GM19467 (cell line): Measurements from ENCODE around the gene CDC42BPA.

ENCODE experiments used
- ATAC-seq: cut with Tn5 transposase; IDR thresholded peaks from one replicate; pipeline ENCODE4 v1.9.1; 2021; ENCODE audit warnings: mild to moderate bottlenecking, moderate library complexity; ENCODE audit not compliant: unreplicated experiment

Gene CDC42BPA

GRCh38 chr1:226951286-226952117 lies 366.8 kb downstream of the CDC42BPA start:
- ATAC-seq, result no peak

GRCh38 chr1:226950871-226951270 lies 367.4 kb downstream of the CDC42BPA start:
- no peak for ATAC-seq

- ATAC-seq, result no peak
These were observed 368.0 kb downstream of the CDC42BPA start for GRCh38 chr1:226950316-226950715.

GRCh38 chr1:226949401-226949800 lies 368.9 kb downstream of the CDC42BPA start:
- no peak for ATAC-seq

- no peak for ATAC-seq
These were observed 369.3 kb downstream of the CDC42BPA start for GRCh38 chr1:226948996-226949395.

- ATAC-seq, result no peak
These were observed 369.8 kb downstream of the CDC42BPA start for GRCh38 chr1:226948480-226948879.

DNA sequence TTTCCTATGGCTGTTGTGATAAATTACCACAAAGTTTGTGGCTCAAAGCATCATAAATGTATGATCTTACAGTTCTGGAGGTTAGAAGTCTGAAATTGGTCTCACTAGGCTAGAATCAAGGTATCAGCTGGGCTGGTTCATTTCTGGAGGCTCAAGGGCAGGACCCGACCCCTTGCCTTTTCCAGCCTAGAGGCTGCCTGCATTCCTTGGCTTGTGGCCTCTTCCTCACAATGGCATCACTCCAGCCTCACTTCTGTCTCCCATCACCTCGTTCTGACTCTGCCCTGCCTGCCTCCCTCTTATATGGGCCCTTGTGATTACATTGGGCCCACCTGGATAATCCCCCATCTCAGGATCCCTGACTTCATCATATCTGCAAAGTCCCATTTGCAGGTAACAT lies 370.2 kb downstream of the CDC42BPA start:
- ATAC-seq, result no peak

- ATAC-seq, result no peak
These were observed 371.5 kb downstream of the CDC42BPA start for GRCh38 chr1:226946841-226947240.

GRCh38 chr1:226946285-226946684 lies 372.0 kb downstream of the CDC42BPA start:
- ATAC-seq, result no peak

DNA sequence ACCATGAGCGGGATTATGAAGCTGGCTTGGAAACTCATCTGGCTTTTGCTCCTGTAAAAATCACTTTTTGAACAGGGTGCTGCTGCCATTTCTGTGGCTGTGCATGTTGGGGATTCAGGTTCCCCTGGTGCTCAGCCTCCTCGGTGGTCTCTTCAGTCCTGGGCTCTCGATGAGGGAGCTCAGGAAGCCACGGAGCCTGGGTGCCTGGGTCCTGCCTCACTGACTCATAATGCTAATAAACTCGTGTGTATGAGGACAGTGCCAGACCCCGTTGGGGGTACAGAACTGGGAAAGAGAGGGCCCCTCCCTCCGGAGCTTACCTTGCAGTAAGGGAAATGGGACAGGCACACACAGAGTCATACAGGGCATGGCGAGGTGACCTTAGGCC lies 372.4 kb downstream of the CDC42BPA start:
- no peak for ATAC-seq

DNA sequence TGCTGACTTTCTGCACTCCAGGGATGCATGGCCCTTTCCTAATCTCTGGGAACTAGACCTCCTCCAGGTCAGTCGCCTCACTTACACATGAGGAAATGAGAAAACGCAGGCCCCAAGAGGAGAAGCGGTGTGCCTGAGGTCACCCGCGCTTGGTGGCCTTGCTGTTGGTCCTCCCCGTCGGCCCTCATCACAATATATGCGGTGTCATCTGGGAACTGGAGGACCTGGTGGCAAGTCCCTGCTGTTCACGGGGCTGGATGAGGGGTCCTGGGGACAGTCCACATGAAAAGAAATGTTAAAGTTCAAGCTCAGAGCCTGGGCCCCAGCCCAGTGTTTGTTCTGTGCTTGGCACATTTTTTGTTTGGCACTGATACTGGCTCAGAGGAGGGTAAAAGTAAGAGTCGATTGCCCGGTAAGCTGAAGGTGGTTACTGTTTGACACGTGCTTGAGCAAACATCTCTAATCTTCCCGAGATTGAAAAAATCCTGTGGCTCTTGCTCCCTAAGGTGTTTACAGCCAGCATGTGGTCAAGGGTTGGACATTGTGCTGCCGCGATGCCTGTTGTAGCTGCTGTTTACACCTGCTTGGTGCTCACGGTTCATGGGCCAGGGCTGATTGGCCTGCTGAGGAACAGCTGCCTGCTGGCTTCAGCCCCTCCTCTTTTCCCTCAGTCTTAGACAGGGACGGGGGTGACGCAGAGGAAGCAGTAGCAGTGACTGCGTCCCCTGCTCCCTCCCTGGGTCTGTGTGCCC lies 373.0 kb downstream of the CDC42BPA start:
- no peak for ATAC-seq

- ATAC-seq, result no peak
These were observed 374.4 kb downstream of the CDC42BPA start for GRCh38 chr1:226943927-226944326.

DNA sequence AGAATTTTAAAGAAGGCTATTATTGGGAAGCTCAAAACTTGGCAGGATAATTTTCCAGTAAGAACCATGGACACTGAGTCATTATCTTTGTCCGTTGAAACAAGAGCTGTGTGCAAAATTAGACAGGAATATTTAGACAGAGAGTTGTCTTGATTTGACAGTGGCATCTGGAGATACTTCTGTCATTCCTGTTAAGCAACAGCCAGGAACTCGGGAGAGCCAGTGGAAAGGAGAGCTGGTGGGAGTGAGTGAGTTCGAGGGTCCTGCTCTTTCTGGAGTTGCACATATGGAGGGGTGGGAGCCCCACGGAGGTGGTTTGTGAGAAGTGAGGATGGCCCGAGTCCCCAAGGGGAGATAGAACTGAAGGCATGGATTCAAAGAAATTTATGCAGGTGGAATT lies 375.1 kb downstream of the CDC42BPA start:
- no peak for ATAC-seq

DNA sequence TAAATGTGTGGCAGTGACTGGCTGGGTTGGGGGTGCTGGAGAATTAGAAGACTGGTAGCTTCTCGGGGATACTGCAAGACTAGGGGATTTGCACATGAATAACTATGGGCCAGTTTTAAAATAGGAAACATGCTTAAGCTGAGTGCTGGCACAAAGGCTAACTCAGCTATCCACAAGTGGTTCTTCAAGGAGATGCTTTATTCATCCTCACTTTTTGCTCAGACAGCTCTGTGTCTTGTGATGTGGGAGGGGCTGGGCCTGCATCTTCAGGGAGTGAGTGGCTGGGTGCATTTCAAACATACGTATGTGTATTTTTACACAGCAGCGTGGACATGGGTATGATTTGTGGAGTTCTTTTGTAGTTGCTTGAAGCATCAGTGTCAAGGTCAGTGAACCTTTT lies 375.9 kb downstream of the CDC42BPA start:
- no peak for ATAC-seq

DNA sequence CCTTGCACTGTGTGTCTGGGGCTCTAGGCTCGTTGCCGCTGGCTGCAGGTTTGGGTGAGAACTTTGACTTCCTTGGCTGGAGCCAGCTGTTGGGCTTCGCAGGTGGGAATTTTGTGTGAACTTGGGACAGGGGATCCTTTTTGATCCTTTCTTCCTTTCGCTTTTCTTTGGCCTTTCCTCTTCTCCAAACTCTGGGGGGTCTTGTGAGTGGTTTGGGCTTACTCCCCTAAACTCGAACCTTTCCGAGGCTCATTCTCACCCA lies 377.6 kb downstream of the CDC42BPA start:
- ATAC-seq, result no peak

DNA sequence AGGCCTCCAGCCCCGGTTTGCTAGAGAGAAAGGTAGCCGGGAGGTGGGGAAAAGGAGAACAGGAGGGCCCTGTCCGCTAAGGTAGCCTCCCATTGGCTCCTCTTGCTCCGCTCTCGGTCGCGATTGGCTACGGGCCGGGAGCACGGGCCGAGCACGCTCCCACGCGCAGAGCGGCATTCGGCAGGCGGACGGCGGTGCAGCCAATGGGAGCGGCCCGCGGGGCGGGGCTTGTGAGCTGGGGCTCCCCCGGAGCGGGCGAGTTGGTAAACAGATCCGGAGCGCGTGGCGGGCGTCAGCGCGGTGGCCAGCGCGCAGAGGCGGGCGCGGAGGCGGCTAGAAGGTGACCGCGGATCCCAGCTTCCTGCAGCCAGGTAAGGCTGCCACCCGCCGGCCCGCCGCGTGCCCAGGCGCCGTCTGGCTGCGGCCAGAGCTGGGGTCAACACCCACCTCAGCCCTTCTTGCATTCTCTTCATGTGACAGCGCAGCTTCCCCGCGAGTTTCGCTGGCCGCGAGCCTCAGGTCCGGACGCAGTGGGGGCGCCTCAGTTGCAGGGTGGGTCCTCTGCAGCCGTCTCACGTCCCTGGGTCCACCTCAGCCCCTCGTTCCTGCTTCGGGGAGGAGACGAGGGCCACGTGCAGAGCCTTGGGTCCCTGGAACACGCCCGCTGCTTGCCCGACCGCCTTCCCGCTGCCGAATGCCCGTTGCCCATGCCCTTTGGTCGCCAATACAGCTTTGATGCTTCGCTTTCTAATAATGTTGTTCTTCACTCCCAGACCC lies 378.1 kb downstream of the CDC42BPA start, which contains the start of gene COQ8A:
Gene COQ8A, plus strand, starts transcription at position 266 of the 777 bp plus-strand sequence. CDS start 21,092 bp downstream, outside the sequence.
- ATAC-seq, result peak; percentile 97
